B cell (primary cell): Measurements from ENCODE around the gene KLF4.

Source experiments
- EZH2 ChIP-seq: IDR thresholded peaks from 2 replicates; pipeline ENCODE4 v1.6.1; 2012; ENCODE audit warnings: borderline replicate concordance, low read depth, mild to moderate bottlenecking, moderate library complexity, low read length; ENCODE audit not compliant: insufficient read depth, poor library complexity, severe bottlenecking
- TF ChIP-seq, protein P1 (sequence below): fragments of 200-600 bp; IDR thresholded peaks from one replicate; pipeline ENCODE4 v1.8.0; 2022; ENCODE audit warnings: antibody characterized with exemption, mild to moderate bottlenecking

DNA sequence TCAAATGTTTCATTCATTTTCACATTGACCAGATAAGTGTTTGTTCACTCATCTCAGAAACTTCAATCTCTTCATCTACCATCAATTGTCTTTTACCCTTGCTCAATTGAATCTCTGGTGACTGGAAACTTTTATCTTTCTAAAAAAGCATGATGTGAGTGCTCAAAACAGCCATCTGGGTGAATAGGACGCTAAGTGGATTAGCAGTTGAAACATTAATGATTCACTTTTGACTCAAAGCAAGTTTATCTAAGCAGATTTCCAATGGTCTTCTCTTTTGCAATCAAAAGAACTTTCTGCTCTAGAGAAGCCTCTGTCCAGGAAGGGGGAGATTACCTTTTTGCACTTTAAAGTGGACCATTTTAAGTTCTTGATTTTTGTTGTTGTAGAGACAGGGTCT lies 22.2 kb downstream of the KLF4 start:
- TF ChIP-seq EZH2, result no peak
- TF ChIP-seq, protein P1, sequence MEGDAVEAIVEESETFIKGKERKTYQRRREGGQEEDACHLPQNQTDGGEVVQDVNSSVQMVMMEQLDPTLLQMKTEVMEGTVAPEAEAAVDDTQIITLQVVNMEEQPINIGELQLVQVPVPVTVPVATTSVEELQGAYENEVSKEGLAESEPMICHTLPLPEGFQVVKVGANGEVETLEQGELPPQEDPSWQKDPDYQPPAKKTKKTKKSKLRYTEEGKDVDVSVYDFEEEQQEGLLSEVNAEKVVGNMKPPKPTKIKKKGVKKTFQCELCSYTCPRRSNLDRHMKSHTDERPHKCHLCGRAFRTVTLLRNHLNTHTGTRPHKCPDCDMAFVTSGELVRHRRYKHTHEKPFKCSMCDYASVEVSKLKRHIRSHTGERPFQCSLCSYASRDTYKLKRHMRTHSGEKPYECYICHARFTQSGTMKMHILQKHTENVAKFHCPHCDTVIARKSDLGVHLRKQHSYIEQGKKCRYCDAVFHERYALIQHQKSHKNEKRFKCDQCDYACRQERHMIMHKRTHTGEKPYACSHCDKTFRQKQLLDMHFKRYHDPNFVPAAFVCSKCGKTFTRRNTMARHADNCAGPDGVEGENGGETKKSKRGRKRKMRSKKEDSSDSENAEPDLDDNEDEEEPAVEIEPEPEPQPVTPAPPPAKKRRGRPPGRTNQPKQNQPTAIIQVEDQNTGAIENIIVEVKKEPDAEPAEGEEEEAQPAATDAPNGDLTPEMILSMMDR, result no peak
